Measurements from ENCODE around the gene ERC2.

Gene ERC2

DNA sequence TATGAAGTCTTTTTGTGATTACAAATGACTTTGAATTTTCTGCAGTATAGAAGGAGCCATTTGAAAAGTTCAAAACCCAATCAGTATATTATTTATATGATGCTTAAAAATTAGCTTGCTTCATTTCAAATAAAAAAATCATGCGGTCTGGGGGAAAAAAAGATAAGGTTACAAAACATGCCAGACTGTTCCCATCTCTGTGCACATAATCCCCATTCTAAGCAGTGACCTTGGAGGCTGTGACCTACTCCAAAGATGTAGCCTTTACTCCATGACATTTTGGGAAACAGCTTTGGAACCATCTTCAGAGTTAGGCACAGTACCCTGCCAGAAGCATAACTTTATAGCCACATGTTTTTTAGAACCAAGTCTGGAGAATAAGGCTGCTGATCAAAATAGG is 533.5 kb downstream of the ERC2 start:
- Histone ChIP-seq H2AFZ (ENCODE audit: low read depth, low read length) (no peak overlapping the region), H3K9me3 (ENCODE audit: low read length) (no peaks in the 10 kb centered on the region), H3K36me3 (ENCODE audit: insufficient read depth, low read length) (no peaks in the 10 kb centered on the region), H3K4me1 (ENCODE audit: insufficient read depth, low read length) (peaks cover 3% of the 10 kb centered on the region), H3K27me3 (ENCODE audit: insufficient read depth, low read length) (no peaks in the 10 kb centered on the region), H3K4me3 (ENCODE audit: low read length) (no peak overlapping the region)

DNA sequence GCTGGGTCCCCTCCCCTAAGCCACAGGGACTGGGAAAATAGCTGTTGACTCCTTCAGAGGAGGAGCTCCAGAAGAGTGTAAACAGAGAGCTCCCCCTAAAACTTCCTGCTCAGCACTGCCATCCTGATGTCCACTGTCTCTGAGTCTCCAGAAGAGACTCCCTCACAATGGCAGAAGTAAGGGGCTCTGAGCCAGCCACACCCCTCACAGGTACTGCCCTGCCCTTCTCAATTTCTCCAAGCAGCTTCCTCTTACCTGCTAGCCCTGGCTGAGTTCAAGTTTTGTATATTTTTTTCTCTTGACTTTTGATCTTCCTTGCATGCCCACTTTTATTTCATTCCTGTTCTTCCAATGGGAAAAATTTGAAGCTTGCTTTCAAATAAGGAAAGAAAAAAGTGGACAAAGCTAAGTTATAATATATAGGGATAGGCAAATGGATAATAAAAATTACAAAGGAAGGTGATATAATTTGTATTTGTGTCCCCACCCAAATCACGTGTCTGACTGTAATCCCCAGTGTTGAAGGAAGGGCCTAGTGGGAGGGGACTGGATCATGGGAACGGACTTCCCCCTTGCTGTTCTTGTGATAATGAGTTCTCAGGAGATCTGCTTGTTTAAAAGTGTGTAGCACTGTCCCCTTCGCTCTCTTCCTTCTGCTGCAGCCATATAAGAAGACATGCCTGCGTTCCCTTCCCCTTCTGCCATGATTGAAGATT is 539.0 kb downstream of the ERC2 start:
- no peak overlapping the region for H3K4me3 ChIP-seq (ENCODE audit: low read length)
- H3K4me1 ChIP-seq (ENCODE audit: insufficient read depth, low read length): no peaks in the 10 kb centered on the region
- H2AFZ ChIP-seq (ENCODE audit: low read depth, low read length): no peak overlapping the region
- no peaks in the 10 kb centered on the region for H3K36me3 ChIP-seq (ENCODE audit: insufficient read depth, low read length)
- H3K27me3 ChIP-seq (ENCODE audit: insufficient read depth, low read length): no peaks in the 10 kb centered on the region
- H3K9me3 ChIP-seq (ENCODE audit: low read length): peaks cover 2% of the 10 kb centered on the region

DNA sequence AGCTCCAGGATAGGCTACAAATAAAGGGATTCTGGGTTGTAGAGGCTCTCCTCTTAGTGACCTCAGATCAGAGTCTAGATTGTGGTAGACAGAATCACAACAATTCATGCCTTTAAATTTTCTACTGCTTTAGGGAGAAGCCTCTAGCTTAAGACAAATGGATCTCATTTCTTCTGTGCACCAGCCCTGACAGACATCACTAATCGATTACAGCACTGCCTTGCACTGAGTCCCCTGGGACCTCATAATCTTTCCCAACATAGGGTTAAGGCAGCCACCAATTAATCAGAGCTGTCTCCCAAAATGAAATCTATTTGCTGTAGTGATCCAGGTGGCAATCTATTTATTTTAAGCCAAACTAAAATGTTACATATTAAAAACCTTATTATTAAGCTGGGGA is 544.6 kb downstream of the ERC2 start:
- Histone ChIP-seq H2AFZ (ENCODE audit: low read depth, low read length) (no peak overlapping the region), H3K36me3 (ENCODE audit: insufficient read depth, low read length) (no peaks in the 10 kb centered on the region), H3K27me3 (ENCODE audit: insufficient read depth, low read length) (no peaks in the 10 kb centered on the region), H3K4me1 (ENCODE audit: insufficient read depth, low read length) (no peaks in the 10 kb centered on the region), H3K9me3 (ENCODE audit: low read length) (no peaks in the 10 kb centered on the region), H3K4me3 (ENCODE audit: low read length) (no peak overlapping the region)

- Histone ChIP-seq H3K4me3 (ENCODE audit: low read length) (no peak overlapping the region), H3K9me3 (ENCODE audit: low read length) (no peaks in the 10 kb centered on the region), H3K36me3 (ENCODE audit: insufficient read depth, low read length) (no peaks in the 10 kb centered on the region), H3K27me3 (ENCODE audit: insufficient read depth, low read length) (no peaks in the 10 kb centered on the region), H2AFZ (ENCODE audit: low read depth, low read length) (no peak overlapping the region), H3K4me1 (ENCODE audit: insufficient read depth, low read length) (no peaks in the 10 kb centered on the region)
These were observed 545.1 kb downstream of the ERC2 start for GRCh38 chr3:55923207-55923606.

GRCh38 chr3:55912880-55913279 is 555.4 kb downstream of the ERC2 start:
- Histone ChIP-seq H3K4me1 (ENCODE audit: insufficient read depth, low read length) (peaks cover 19% of the 10 kb centered on the region), H3K9me3 (ENCODE audit: low read length) (no peaks in the 10 kb centered on the region), H3K27me3 (ENCODE audit: insufficient read depth, low read length) (no peaks in the 10 kb centered on the region), H2AFZ (ENCODE audit: low read depth, low read length) (no peak overlapping the region), H3K36me3 (ENCODE audit: insufficient read depth, low read length) (no peaks in the 10 kb centered on the region), H3K4me3 (ENCODE audit: low read length) (no peak overlapping the region)

DNA sequence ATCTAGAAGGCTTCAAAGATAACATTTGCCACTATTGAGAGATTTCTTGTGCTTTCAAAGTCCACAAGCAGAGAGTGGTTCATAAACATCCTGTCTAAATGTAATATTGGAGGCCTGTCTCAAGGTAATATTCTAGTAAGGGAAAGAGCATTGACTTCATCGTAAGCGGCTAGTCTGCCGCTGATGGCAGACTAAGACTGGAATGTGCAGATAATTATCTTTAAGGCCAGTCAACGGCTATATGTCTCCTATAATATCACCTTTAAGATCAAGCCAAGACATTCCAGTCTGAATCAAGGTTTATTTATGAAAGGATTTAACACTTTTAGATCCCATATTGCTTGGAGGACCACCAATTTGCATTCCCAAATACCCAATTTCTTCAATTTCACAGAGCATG is 557.0 kb downstream of the ERC2 start:
- no peaks in the 10 kb centered on the region for H3K9me3 ChIP-seq (ENCODE audit: low read length)
- no peak overlapping the region for H2AFZ ChIP-seq (ENCODE audit: low read depth, low read length)
- H3K36me3 ChIP-seq (ENCODE audit: insufficient read depth, low read length): no peaks in the 10 kb centered on the region

GRCh38 chr3:55910543-55910942 is 557.7 kb downstream of the ERC2 start:
- no peaks in the 10 kb centered on the region for H3K36me3 ChIP-seq (ENCODE audit: insufficient read depth, low read length)

More for the DNA sequence above, 557.0 kb downstream of the ERC2 start:
- H3K4me1 ChIP-seq (ENCODE audit: insufficient read depth, low read length): peaks cover 25% of the 10 kb centered on the region
- no peak overlapping the region for H3K4me3 ChIP-seq (ENCODE audit: low read length)
- H3K27me3 ChIP-seq (ENCODE audit: insufficient read depth, low read length): no peaks in the 10 kb centered on the region

DNA sequence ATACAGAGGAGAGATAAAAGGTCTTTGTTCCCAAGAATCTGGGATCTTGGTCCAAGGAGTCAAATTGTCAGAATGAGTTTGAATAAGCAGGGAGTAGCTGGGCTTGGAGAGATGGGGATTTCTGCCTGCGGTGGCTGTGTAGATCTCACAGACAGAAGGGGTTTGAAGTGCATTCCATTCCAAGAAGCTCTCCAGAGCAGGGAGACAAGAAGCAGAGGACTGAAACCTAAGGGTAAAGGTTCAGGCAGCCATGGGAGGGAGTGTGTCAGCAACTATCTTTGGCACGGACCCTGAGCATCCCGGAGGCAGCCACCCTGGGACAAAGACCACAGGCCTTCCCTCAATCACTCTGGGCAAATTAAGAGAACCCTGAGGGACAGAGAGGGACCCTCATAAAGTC is 558.9 kb downstream of the ERC2 start:
- Histone ChIP-seq H2AFZ (ENCODE audit: low read depth, low read length) (no peak overlapping the region), H3K4me1 (ENCODE audit: insufficient read depth, low read length) (peaks cover 20% of the 10 kb centered on the region), H3K9me3 (ENCODE audit: low read length) (no peaks in the 10 kb centered on the region), H3K27me3 (ENCODE audit: insufficient read depth, low read length) (no peaks in the 10 kb centered on the region), H3K4me3 (ENCODE audit: low read length) (no peak overlapping the region), H3K36me3 (ENCODE audit: insufficient read depth, low read length) (no peaks in the 10 kb centered on the region)

More at GRCh38 chr3:55910543-55910942, 557.7 kb downstream of the ERC2 start:
- no peaks in the 10 kb centered on the region for H3K9me3 ChIP-seq (ENCODE audit: low read length)
- no peaks in the 10 kb centered on the region for H3K27me3 ChIP-seq (ENCODE audit: insufficient read depth, low read length)
- H3K4me3 ChIP-seq (ENCODE audit: low read length): no peak overlapping the region
- H3K4me1 ChIP-seq (ENCODE audit: insufficient read depth, low read length): peaks cover 20% of the 10 kb centered on the region
- H2AFZ ChIP-seq (ENCODE audit: low read depth, low read length): no peak overlapping the region

GRCh38 chr3:55907616-55908015 is 560.7 kb downstream of the ERC2 start:
- H3K4me1 ChIP-seq (ENCODE audit: insufficient read depth, low read length): peaks cover 20% of the 10 kb centered on the region
- no peak overlapping the region for H3K4me3 ChIP-seq (ENCODE audit: low read length)
- H2AFZ ChIP-seq (ENCODE audit: low read depth, low read length): no peak overlapping the region
- H3K9me3 ChIP-seq (ENCODE audit: low read length): no peaks in the 10 kb centered on the region
- H3K36me3 ChIP-seq (ENCODE audit: insufficient read depth, low read length): no peaks in the 10 kb centered on the region
- no peaks in the 10 kb centered on the region for H3K27me3 ChIP-seq (ENCODE audit: insufficient read depth, low read length)

GRCh38 chr3:55906896-55907295 is 561.4 kb downstream of the ERC2 start:
- Histone ChIP-seq H3K27me3 (ENCODE audit: insufficient read depth, low read length) (no peaks in the 10 kb centered on the region), H2AFZ (ENCODE audit: low read depth, low read length) (no peak overlapping the region), H3K9me3 (ENCODE audit: low read length) (no peaks in the 10 kb centered on the region), H3K4me1 (ENCODE audit: insufficient read depth, low read length) (peaks cover 20% of the 10 kb centered on the region), H3K4me3 (ENCODE audit: low read length) (no peak overlapping the region), H3K36me3 (ENCODE audit: insufficient read depth, low read length) (no peaks in the 10 kb centered on the region)

DNA sequence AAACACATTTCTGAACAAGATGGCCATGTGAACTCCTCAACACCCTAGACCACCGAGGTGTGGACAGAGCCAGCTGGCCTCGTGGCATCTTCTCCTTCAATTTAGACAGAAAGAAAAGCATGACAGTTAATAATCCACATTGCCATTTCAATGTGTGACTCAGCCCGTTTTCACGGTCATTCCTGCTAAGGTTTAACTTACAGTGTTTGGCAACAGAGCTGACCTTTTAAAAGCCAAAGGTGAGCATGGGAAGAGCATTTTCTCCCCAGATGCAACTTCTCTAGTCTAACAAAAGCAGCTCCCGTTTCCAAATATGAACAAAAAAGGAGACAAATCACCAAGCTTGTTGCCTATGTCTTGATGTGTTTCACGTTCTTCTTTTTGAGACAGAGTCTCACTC is 563.6 kb downstream of the ERC2 start:
- Histone ChIP-seq H3K4me1 (ENCODE audit: insufficient read depth, low read length) (peaks cover 20% of the 10 kb centered on the region), H2AFZ (ENCODE audit: low read depth, low read length) (no peak overlapping the region), H3K4me3 (ENCODE audit: low read length) (no peak overlapping the region), H3K36me3 (ENCODE audit: insufficient read depth, low read length) (no peaks in the 10 kb centered on the region), H3K9me3 (ENCODE audit: low read length) (no peaks in the 10 kb centered on the region), H3K27me3 (ENCODE audit: insufficient read depth, low read length) (no peaks in the 10 kb centered on the region)

GRCh38 chr3:55903680-55904079 is 564.6 kb downstream of the ERC2 start:
- Histone ChIP-seq H3K27me3 (ENCODE audit: insufficient read depth, low read length) (no peaks in the 10 kb centered on the region), H3K4me1 (ENCODE audit: insufficient read depth, low read length) (peaks cover 13% of the 10 kb centered on the region), H3K4me3 (ENCODE audit: low read length) (no peak overlapping the region), H3K9me3 (ENCODE audit: low read length) (no peaks in the 10 kb centered on the region), H2AFZ (ENCODE audit: low read depth, low read length) (no peak overlapping the region), H3K36me3 (ENCODE audit: insufficient read depth, low read length) (no peaks in the 10 kb centered on the region)

- no peaks in the 10 kb centered on the region for H3K9me3 ChIP-seq (ENCODE audit: low read length)
These were observed 565.9 kb downstream of the ERC2 start for GRCh38 chr3:55902221-55902900.

More at GRCh38 chr3:55902221-55902900, 565.9 kb downstream of the ERC2 start:
- Histone ChIP-seq H3K27me3 (ENCODE audit: insufficient read depth, low read length) (no peaks in the 10 kb centered on the region), H2AFZ (ENCODE audit: low read depth, low read length) (no peak overlapping the region), H3K36me3 (ENCODE audit: insufficient read depth, low read length) (no peaks in the 10 kb centered on the region), H3K4me1 (ENCODE audit: insufficient read depth, low read length) (peaks cover under 1% of the 10 kb centered on the region), H3K4me3 (ENCODE audit: low read length) (no peak overlapping the region)
